H1 (cell line): ENCODE results near the gene MAP3K3. TPM values are rescaled to one million over a fixed set of nuclear protein-coding genes. Genes with fewer than 3 reads are reported as not detected.

Experiments
- CHD7 ChIP-seq: fragments of 300-600 bp; sonication (generic); IDR thresholded peaks from 2 replicates; pipeline ENCODE4 v1.7.1; 2012; ENCODE audit warnings: low read length, moderate library complexity, mild to moderate bottlenecking, inconsistent platforms; ENCODE audit not compliant: insufficient replicate concordance
- E2F6 ChIP-seq: IDR thresholded peaks from 2 replicates; pipeline ENCODE4 v1.6.1; 2012; ENCODE audit warnings: inconsistent platforms
- EGR1 ChIP-seq: IDR thresholded peaks from 2 replicates; pipeline ENCODE4 v1.6.1; 2011; ENCODE audit warnings: low read depth, low read length, borderline replicate concordance
- KDM1A ChIP-seq: fragments of 200-600, 300-600 bp; sonication (generic); IDR thresholded peaks from 2 replicates; pipeline ENCODE4 v1.7.1; 2016; ENCODE audit warnings: mild to moderate bottlenecking, low read length, borderline replicate concordance
- KDM5A ChIP-seq: fragments of 200-600 bp; IDR thresholded peaks from 2 replicates; pipeline ENCODE4 v1.7.1; 2012; ENCODE audit warnings: mild to moderate bottlenecking, low read length, inconsistent platforms, mixed read lengths
- POLR2A ChIP-seq, 2 experiments: IDR thresholded peaks; 1 replicate in 1 of 2; 2 replicates in 1 of 2; pipeline ENCODE4 v1.6.1; 2011; ENCODE audit warnings: low read depth in 2 of 2, low read length in 2 of 2, mild to moderate bottlenecking in 2 of 2; ENCODE audit errors: control extremely low read depth in 1 of 2
- SRF ChIP-seq: IDR thresholded peaks from 2 replicates; pipeline ENCODE4 v1.6.1; 2011; ENCODE audit warnings: mild to moderate bottlenecking, low read depth, low read length, moderate library complexity
- TBP ChIP-seq: IDR thresholded peaks from 2 replicates; pipeline ENCODE4 v1.6.1; 2011; ENCODE audit warnings: low read depth, low read length, improper control_type of control experiment
- polyA plus RNA-seq, 7 experiments: library from polyadenylated mRNA; depleted of rRNA in 3 of 7; stranded (reverse) in 5 of 7; unstranded in 2 of 7; fragments of >200 nt in 5 of 7; fragments of 200-250 nt in 2 of 7; gene quantifications; 1 replicate in 5 of 7; 2 replicates in 1 of 7; 4 replicates in 1 of 7; pipeline versions ENCODE4 v1.2.1 to v1.2.3, GENCODE V29; 2011 to 2013; ENCODE audit warnings: missing spikeins in 2 of 7, mixed read lengths in 2 of 7
- total RNA-seq: library from RNA; stranded (reverse); fragmentation: NEBNext Ultra II Directional; extraction: Animal tissue kit (Norgen Biotek cat#: 25700); gene quantifications from 2 replicates; pipeline ENCODE4 v1.2.1, GENCODE V29; 2021

The MAP3K3 gene
- total and polyA plus RNA-seq, 2 of the 8 experiments (the other 6 are each of a cell fraction or from before 2014, with no cell fraction given), result 10.3 to 21.0 TPM

GRCh38 chr17:63688396-63689020 is 66.3 kb downstream of the MAP3K3 start (continued):
- no peak for TF ChIP-seq EGR1
- TF ChIP-seq KDM1A, result no peak
- no peak for TF ChIP-seq SRF
- TF ChIP-seq CHD7, result no peak
- no peak for TF ChIP-seq TBP
- TF ChIP-seq POLR2A (IDR thresholded peaks at IDR 0.05; ENCODE audit: control extremely low read depth in 1 of 2, low read depth in 2 of 2, low read length in 2 of 2), result no peak
- no peak for TF ChIP-seq E2F6
- TF ChIP-seq KDM5A, result no peak
